ENCODE data around the gene SCN5A. TPM values are rescaled to one million over a fixed set of nuclear protein-coding genes. Genes with fewer than 3 reads are reported as not detected.

Gene SCN5A
- total and polyA plus RNA-seq, 2 of the 8 experiments (the other 6 are each of a cell fraction or from before 2014, with no cell fraction given) = 4.8 to 11.4 TPM

GRCh38 chr3:38562467-38562925 is 87.0 kb downstream of the SCN5A start:
- no peak overlapping the region for H3K14ac ChIP-seq (ENCODE audit: insufficient read length)
- H3K4ac ChIP-seq (replicated peaks; ENCODE audit: insufficient read length, low read depth, low read length) = no peak overlapping the region
- peaks cover 0 to 1% of the 10 kb centered on the region in 2 experiments for H4K20me1 ChIP-seq (replicated peaks in 1 of 2; ENCODE audit: control insufficient read depth in 1 of 2, insufficient read depth in 2 of 2, low read length in 2 of 2)
- no peaks in the 10 kb centered on the region for H3K79me2 ChIP-seq (ENCODE audit: control insufficient read depth in 1 of 2, insufficient read depth in 2 of 2, low read length in 2 of 2)
- 94% methylated on average over 7 of the region's 7 CpGs; no CpG with 5 or more reads in 1 of the 2 experiments for WGBS, 2 experiments (ENCODE audit: extremely low coverage in 1 of 2, insufficient coverage in 1 of 2, insufficient read length in 1 of 2, insufficient replicate concordance in 2 of 2, low coverage in 1 of 2, low lambda C conversion rate in 2 of 2, missing lambda C conversion rate in 1 of 2)
- no peak overlapping the region for H4K91ac ChIP-seq (replicated peaks; ENCODE audit: insufficient read length, low read length)
- no peak overlapping the region for H3K23ac ChIP-seq (ENCODE audit: insufficient read length)
- no peak overlapping the region for H3K27ac ChIP-seq (ENCODE audit: low read depth, low read length)
- H3K9ac ChIP-seq (replicated peaks in 1 of 4; ENCODE audit: extremely low read depth in 1 of 4, low read depth in 3 of 4, low read length in 3 of 4) = no peak overlapping the region
- CTCF ChIA-PET (ENCODE audit: partially characterized antibody) = interaction anchor here (0.7 to 4.1 kb wide), 7 partner anchors 8 to 67 kb away, joined by 3 to 16 read pairs (median 3); no protein-coding TSS in a partner anchor
- no peaks in the 10 kb centered on the region for H3K4me1 ChIP-seq (replicated peaks in 1 of 4; ENCODE audit: control insufficient read depth in 3 of 4, insufficient read depth in 4 of 4, low read length in 3 of 4)
- no peak overlapping the region for H2AFZ ChIP-seq (ENCODE audit: low read length)
- no peak overlapping the region; the same call in 1 of the 2 replicates for H2BK5ac ChIP-seq (ENCODE audit: low read depth, low read length)
- no peak overlapping the region for H2BK120ac ChIP-seq (replicated peaks; ENCODE audit: low read depth, low read length)
- H3K18ac ChIP-seq (ENCODE audit: extremely low read depth, low read length) = no peak overlapping the region
- POLR2A ChIA-PET (ENCODE audit: partially characterized antibody) = interaction anchor here (1.3 kb wide), 1 partner anchor 10 kb away, joined by 4 read pairs; no protein-coding TSS in a partner anchor
- no peak overlapping the region for H3K4me2 ChIP-seq (ENCODE audit: insufficient read depth in 1 of 2, low read depth in 2 of 2, low read length in 2 of 2)
- no peak overlapping the region for H2BK20ac ChIP-seq (ENCODE audit: low read length)
- no peaks in the 10 kb centered on the region for H3K23me2 ChIP-seq (ENCODE audit: low read depth, low read length)
- H3K4me3 ChIP-seq (ENCODE audit: extremely low read depth in 1 of 4, insufficient read depth in 2 of 4, low read depth in 3 of 4, low read length in 4 of 4) = no peak overlapping the region
- no peak overlapping the region for H2BK15ac ChIP-seq (ENCODE audit: low read length)
- no peaks in the 10 kb centered on the region for H3K79me1 ChIP-seq (ENCODE audit: low read depth, low read length)
- no peak overlapping the region for H2BK12ac ChIP-seq (ENCODE audit: low read depth, low read length)
- H2AK5ac ChIP-seq (ENCODE audit: low read depth, low read length) = no peak overlapping the region
- H3K27me3 ChIP-seq (replicated peaks in 1 of 4; ENCODE audit: control insufficient read depth in 3 of 4, extremely low read depth in 1 of 4, insufficient read depth in 3 of 4, low read length in 3 of 4) = no peaks in the 10 kb centered on the region
- H3K36me3 ChIP-seq (ENCODE audit: control insufficient read depth in 2 of 4, insufficient read depth in 4 of 4, low read length in 3 of 4) = no peaks in the 10 kb centered on the region
- no peak for TF ChIP-seq SRF (IDR thresholded peaks at IDR 0.05; ENCODE audit: low read depth, low read length)
- no peak for TF ChIP-seq POU5F1 (IDR thresholded peaks at IDR 0.05; ENCODE audit: low read depth, low read length)
- TF ChIP-seq TCF12 (IDR thresholded peaks at IDR 0.05; ENCODE audit: low read depth, low read length) = no peak
- TF ChIP-seq RNF2 (IDR thresholded peaks at IDR 0.05; ENCODE audit: borderline replicate concordance, low read depth, low read length, missing control alignments, poor library complexity, severe bottlenecking) = no peak
- TF ChIP-seq SP1 (IDR thresholded peaks at IDR 0.05; ENCODE audit: low read depth, low read length) = no peak
- no peak for TF ChIP-seq FOSL1 (IDR thresholded peaks at IDR 0.05; ENCODE audit: insufficient read depth, low read depth, low read length)
- no peak for TF ChIP-seq HDAC2 (IDR thresholded peaks at IDR 0.05; ENCODE audit: borderline replicate concordance in 1 of 2, low read depth in 2 of 2, low read length in 2 of 2)
- TF ChIP-seq BRCA1 (IDR thresholded peaks at IDR 0.05; ENCODE audit: low read depth, low read length) = no peak
- no peak for TF ChIP-seq RFX5 (IDR thresholded peaks at IDR 0.05; ENCODE audit: borderline replicate concordance, low read depth, low read length)
- no peak for TF ChIP-seq ZNF274 (IDR thresholded peaks at IDR 0.05; ENCODE audit: borderline replicate concordance, extremely low read depth, low read length)
- TF ChIP-seq EGR1 (IDR thresholded peaks at IDR 0.05; ENCODE audit: borderline replicate concordance, low read depth, low read length) = no peak
- TF ChIP-seq BACH1 (IDR thresholded peaks at IDR 0.05; ENCODE audit: low read length) = no peak
- TF ChIP-seq SIX5 (IDR thresholded peaks at IDR 0.05; ENCODE audit: low read depth, low read length) = no peak
- TF ChIP-seq CHD2 (IDR thresholded peaks at IDR 0.05; ENCODE audit: low read length) = no peak
- DNase-seq (ENCODE audit: low read depth in 1 of 2, low spot score in 2 of 2) (no peak), FAIRE-seq (no peak)
- no peak overlapping the region for H4K5ac ChIP-seq (ENCODE audit: insufficient read length, low read depth, low read length)
- H4K8ac ChIP-seq (ENCODE audit: extremely low read depth, insufficient read depth, low read length) = no peak overlapping the region
- no peak overlapping the region for H3K56ac ChIP-seq (replicated peaks; ENCODE audit: insufficient read length, low read depth, low read length)
- H3K9me3 ChIP-seq (ENCODE audit: insufficient read depth in 2 of 2, low read depth in 1 of 2, low read length in 1 of 2) = no peaks in the 10 kb centered on the region
